Superior temporal gyrus (tissue), 1 donor: Measurements from ENCODE around the gene PCP4L1.
"Not testable (repeated sequence)": the region's sequence is repeated elsewhere in the genome, so short reads cannot be mapped to it uniquely, and the experiment has no call there.

Experiments used
- DNase-seq: peaks from one replicate; pipeline ENCODE4 v3.0.0-alpha.2; 2016; ENCODE audit errors: extremely low spot score

PCP4L1 gene

GRCh38 chr1:161228032-161228431, 30.5 kb upstream of the PCP4L1 start:
- DNase-seq, result no peak

GRCh38 chr1:161229896-161230295, 28.6 kb upstream of the PCP4L1 start:
- no peak for DNase-seq

DNA sequence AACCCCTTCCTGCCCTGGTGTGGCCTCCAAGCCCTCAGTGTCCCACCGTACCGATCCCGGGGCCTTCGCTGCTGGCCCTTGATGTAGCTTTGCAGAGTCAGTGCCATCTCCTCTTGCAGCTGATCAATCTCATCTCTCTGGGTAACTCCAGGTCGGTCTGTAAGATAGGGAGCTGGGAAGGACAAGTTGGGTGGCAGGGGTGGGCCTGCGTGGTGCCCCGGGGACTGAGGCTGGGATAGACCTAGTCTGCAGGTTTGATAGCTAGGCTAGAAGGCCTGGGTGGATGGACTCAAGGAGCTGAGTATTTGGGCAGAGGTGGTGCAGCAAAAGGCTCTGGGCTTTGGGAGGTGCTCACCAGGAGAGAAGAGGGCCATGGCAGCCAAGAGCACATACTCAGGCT, 27.8 kb upstream of the PCP4L1 start:
- DNase-seq, result no peak

- DNase-seq, result no peak
Measured at GRCh38 chr1:161233102-161233501, 25.4 kb upstream of the PCP4L1 start.

- no peak for DNase-seq
Measured at GRCh38 chr1:161235957-161236775, 22.4 kb upstream of the PCP4L1 start.

GRCh38 chr1:161238039-161238473, 20.5 kb upstream of the PCP4L1 start, which contains the start of gene NR1I3:
NR1I3 (minus strand) TSS chr1:161238203; CDS start chr1:161236565, 1,638 bp downstream.
- DNase-seq, result no peak

DNA sequence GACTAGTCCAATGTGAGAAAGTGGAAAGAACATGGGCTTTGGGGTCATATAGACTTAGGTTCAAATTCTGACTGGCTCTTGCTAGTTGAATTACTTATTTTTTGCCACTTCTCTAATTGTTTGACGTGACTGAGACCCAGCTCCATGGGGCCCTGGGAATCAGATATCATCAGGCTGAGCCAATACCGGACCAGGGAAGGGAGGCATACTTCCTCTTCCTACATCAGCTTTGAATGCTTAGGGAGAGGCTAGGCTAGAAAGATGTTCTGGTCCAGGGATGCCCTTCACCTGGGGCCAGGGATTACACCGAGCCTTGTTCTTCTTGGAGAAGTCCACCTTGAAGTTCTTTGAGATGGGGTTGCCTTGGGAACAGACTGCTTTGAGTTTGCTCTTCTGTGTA, 16.9 kb upstream of the PCP4L1 start:
- DNase-seq, result no peak

GRCh38 chr1:161242313-161242712, 16.2 kb upstream of the PCP4L1 start:
- DNase-seq, result no peak

- DNase-seq, result no peak
Measured at GRCh38 chr1:161244888-161245287, 13.7 kb upstream of the PCP4L1 start.

GRCh38 chr1:161250100-161250499, 8.4 kb upstream of the PCP4L1 start:
- not testable (repeated sequence) for DNase-seq

- no peak for DNase-seq
Measured at GRCh38 chr1:161250829-161251228, 7.7 kb upstream of the PCP4L1 start.

DNA sequence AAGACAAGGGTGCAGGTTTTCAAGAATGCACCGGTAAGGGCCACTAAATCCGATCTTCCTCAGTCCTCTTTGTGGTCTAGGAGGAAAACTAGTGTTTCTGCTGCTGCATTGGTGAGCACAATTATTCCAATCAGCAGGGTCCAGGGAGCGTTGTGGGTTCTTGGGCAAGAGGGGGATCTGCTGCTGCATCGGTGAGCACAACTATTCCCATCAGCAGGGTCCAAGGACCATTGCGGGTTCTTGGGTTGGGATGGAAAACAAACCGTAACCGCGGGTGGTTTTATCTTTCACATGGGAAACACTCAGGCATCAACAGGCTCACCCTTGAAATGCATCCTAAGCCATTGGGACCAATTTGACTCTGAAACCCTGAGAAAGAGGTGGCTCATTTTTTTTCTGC, 7.0 kb upstream of the PCP4L1 start:
- no peak for DNase-seq

- DNase-seq, result not testable (repeated sequence)
Measured at GRCh38 chr1:161255302-161255701, 3.2 kb upstream of the PCP4L1 start.

GRCh38 chr1:161255955-161256520, 2.5 kb upstream of the PCP4L1 start:
- not testable (repeated sequence) for DNase-seq

- DNase-seq, result not testable (repeated sequence)
Measured at GRCh38 chr1:161257109-161257508, 1.4 kb upstream of the PCP4L1 start.

DNA sequence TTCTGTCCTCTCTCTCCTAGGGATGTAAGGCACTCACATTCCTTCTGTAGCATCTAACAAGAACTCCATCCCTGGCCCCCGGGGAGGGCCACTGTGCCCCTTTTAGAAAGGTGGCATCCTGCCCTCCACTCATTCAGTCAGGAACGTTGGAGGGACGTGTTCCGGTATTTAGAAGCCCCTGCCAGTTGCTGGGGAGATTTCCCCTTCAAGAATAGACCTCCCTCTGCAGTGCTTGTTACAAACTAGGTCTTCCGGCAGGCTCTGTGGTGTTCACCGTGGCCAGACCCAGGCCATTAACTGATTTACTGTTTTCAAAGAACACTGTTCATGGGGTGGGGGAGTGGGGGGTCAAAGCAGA, 779 bp downstream of the PCP4L1 start:
- DNase-seq, result no peak

GRCh38 chr1:161259765-161260164, 1.2 kb downstream of the PCP4L1 start:
- no peak for DNase-seq

DNA sequence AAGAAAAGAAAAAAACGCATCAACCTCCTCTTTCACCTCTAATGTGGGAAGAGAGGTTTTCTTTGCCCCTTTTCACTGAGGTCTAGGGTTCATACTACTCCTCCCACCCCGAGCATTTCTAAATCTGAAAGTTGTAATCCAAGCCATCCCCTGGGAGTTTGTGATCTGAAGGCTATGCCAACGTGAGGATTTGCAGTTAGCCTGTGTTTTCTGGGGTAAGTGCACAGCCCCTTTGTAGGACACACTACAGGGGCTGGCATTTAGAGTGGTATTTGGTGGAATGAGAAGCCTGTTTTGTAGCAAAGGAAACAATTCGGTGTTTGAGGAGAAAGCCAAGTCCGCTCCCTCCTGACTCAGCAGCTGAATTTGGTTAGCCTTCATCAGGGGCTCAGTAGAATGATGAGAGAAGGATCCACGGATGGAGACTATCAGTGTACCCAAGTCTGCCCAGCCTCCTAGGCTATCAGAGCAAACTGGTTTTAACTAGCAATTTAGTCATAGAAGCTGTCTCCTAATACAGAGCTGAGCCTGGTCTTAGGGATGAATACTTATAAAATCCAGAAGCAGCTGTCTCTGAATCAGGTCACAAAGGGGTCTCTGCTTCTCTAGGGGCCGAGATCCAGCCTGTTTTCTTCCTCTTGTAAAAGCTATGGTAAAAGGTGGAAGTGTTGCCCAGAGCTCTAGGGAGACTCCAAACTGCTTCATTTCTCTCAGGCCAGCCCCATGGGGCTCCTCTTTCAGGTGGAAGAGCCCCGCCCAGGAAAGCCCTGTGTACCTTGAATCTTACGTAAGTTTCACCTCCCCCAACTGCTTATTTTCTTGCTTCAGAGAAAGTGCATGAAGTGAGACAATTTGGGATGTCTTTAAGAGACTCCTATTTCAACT, 2.1 kb downstream of the PCP4L1 start:
- DNase-seq, result no peak

DNA sequence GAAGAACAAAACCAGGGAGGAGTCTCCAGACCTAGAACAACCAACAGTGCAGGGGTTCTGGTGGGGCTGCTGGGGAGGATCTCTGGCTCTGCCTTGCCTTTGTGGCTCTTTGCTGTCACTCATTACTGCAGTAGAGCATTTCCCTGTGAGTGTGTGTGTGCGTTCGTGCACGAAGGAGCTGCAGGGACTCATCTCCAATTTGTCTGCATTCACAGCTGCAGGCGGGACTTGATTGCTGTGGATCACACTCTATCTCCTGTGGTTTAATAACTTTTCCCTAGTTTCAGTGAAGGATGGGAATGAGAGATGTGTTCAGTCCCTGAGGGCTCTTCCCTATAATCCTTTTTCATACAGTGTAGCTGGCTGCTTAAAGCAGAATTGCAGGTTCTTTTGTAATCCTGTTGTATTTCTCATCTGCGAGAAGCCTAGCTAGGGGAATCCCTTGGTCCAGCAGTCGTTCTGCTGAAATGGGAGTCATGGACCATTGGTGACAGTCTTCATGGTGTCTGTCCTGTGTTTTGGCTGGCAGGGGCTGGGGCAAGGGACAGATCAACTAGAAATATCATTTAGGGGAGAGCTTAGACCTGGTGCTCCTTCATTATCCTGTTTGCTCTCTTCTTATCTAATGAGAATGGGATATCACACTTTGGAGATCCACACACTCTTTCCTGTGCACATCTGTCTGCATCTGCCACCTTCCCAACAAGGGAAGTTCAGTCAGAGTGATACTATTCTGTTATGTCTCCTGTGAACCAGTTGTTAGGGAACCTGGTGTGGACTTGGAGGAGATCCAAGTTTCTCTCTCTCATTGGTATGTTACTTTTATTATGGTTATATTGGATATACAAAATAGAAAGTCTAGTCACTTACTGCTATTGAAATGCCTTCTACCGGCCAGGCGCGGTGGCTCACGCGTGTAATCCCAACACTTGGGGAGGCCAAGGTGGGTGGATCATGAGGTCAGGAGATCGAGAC, 3.0 kb downstream of the PCP4L1 start:
- no peak for DNase-seq

DNA sequence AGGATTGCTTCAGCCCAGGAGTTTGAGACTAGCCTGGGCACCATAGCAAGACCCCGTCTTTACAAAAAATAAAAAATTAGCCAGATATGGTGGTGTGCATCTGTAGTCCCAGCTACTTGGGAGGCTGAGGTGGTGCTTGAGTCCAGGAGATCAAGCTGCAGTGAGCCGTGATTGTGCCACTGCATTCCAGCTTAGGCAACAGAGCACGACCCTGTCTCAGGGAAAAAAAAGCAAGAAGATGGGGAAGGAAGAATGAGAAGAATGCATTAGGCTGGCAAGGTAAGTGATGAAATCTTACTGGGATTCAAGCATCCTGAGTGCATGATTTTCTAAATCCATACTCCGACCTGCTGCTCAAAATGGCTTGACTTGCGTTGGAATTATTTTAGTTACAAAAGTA, 6.8 kb downstream of the PCP4L1 start:
- DNase-seq, result no peak

GRCh38 chr1:161266202-161266601, 7.7 kb downstream of the PCP4L1 start:
- DNase-seq, result no peak
